ENCODE data around the gene GAB3. TPM values are rescaled to one million over a fixed set of nuclear protein-coding genes. Genes with fewer than 3 reads are reported as not detected.

The GAB3 gene, protein sequence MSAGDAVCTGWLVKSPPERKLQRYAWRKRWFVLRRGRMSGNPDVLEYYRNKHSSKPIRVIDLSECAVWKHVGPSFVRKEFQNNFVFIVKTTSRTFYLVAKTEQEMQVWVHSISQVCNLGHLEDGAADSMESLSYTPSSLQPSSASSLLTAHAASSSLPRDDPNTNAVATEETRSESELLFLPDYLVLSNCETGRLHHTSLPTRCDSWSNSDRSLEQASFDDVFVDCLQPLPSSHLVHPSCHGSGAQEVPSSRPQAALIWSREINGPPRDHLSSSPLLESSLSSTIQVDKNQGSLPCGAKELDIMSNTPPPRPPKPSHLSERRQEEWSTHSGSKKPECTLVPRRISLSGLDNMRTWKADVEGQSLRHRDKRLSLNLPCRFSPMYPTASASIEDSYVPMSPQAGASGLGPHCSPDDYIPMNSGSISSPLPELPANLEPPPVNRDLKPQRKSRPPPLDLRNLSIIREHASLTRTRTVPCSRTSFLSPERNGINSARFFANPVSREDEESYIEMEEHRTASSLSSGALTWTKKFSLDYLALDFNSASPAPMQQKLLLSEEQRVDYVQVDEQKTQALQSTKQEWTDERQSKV
- 1.8 and 4.5 TPM in 2 replicates for total RNA-seq

DNA sequence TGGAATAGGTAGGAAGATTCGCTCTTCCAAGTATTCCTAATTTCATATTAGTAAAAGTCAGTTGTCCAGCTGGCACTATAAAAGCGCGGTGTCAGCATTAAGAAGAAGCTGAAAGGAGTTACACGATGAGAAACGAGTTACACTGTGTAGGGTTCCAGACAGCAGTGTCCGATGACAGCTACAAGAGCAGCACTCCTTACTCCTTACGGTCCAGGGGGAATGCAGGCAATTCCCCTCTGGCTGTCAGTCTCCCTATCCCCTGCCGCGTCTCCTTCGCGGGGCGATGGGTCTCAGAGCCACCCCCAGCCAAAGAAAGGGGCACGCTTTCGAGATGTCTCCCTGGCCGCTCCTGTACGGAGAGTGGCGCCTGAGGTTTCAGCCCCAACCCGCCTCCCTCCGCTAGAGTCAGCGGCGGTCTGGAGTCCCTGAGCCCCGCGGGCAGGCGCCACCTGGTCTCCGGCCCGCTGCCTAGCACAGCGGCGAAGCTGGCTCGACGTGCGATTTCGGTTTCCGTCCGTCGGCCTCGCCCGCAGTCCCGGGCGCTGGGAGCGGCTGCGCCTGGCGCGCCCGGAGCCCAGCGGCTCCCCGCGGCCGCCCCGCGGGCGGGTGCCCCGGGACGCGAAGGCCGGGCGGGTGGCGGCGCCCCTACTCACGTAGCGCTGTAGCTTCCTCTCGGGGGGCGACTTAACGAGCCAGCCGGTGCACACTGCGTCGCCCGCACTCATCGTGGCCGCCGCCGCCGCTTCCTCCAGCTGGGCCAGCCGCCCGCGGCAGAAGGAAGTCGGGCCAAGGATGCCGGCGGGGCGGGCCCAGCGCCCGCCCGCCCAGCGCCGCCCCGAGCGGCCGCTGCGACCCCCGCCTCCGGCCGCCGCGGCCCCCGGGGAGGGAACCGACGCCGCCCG lies at the start of gene GAB3:
Gene GAB3, minus strand, starts transcription at position 777 of the 902 bp plus-strand sequence. Its CDS starts 52 bp downstream, at position 725.

DNA sequence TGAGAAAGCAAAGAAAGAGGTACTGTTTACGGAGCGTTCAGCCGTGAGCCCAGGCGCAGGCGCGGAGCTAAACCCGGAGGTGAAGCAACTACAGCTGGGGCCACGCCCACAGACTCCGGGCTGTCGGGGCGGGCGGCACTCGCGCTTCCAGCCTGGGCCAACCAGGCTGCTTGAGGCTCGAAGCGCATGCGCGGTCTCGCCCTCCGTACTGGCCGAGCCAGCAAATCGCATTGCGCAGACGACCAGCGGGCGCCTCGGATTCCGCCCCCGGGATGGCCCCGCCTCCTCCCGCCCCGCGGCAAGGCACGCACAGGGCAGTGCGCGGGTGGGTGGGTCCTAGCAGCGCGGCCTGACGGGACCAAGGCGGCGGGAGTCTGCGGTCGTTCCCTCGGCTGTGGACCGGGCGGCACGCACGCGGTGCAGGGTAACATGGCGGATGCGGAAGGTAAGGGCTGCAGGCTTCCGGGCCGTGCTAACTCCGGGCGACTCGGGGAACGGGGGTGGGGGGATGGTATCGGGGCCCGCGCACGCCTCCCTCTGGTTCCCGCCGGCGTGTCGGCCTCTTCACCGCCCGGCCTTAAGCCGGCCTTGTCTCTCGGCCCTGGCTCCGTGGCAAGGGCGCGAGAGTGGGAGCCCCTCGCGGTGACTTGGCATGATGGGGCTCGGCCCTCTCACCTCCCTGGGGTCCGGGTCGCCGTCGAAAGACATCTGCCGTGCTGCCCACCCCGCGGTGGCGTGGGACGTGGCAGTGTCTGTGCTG lies 11.8 kb upstream of the GAB3 start, which contains the start of gene DKC1:
Gene DKC1, plus strand, starts transcription at position 328 of the 760 bp plus-strand sequence. Its CDS starts 102 bp downstream, at position 430.

DNA sequence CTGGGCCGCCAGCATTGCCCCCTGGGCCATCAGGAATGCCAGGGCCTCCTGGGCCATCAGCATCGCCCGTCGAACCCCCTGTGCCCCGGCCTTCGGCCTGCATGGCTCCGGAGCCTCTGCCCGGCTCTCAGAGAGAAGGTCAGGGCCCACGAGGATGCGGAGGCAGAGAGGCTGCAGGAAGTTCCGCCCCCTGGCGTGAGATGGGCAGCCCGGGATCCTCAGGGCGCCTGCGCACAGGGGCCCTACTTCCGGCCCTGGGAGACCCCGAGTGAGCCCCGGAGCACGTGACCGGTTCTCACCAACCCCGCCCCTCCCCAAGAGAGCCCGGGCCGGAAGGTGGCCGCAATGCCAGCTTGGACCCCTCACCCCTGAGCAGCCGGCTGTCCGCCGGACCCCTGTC lies 97.5 kb downstream of the GAB3 start, which contains the start of gene CTAG2:
Gene CTAG2, minus strand, starts transcription at position 167 of the 400 bp plus-strand sequence. Its CDS starts 64 bp downstream, at position 103.

Other genes starting within 250 kb of the GAB3 start
- gene FAM3A, start 234.8 kb downstream of the GAB3 start, total RNA-seq: 43.1 and 44.9 TPM in 2 replicates
- 285 and 345 TPM in 2 replicates for gene G6PD, start 204.2 kb downstream of the GAB3 start, total RNA-seq
- gene IKBKG, start 203.5 kb downstream of the GAB3 start, total RNA-seq: 10.7 and 15.7 TPM in 2 replicates
- gene CTAG1A, start 165.9 kb downstream of the GAB3 start, total RNA-seq: not detected in 2 replicates
- gene CTAG1B, start 131.8 kb downstream of the GAB3 start, total RNA-seq: not detected in 2 replicates
- not detected in 2 replicates for gene CTAG2, start 97.5 kb downstream of the GAB3 start, total RNA-seq
- gene DKC1, start 11.8 kb upstream of the GAB3 start, total RNA-seq: 24.1 and 31.8 TPM in 2 replicates
- gene MPP1, start 54.4 kb upstream of the GAB3 start, total RNA-seq: 25.8 and 26.7 TPM in 2 replicates
- gene SMIM9, start 83.6 kb upstream of the GAB3 start, total RNA-seq: not detected in 2 replicates
- 0.72 and 1.9 TPM in 2 replicates for gene F8A1, start 135.3 kb upstream of the GAB3 start, total RNA-seq

Data from cardiac atrium fibroblast (primary cell).